Right kidney (tissue), 1 donor: Measurements from ENCODE around the gene PDSS2.
"Not testable (repeated sequence)": the region's sequence is repeated elsewhere in the genome, so short reads cannot be mapped to it uniquely, and the experiment has no call there.

Experiments
- DNase-seq: peaks from one replicate; pipeline ENCODE4 v3.0.0-alpha.2; 2016

PDSS2 gene

DNA sequence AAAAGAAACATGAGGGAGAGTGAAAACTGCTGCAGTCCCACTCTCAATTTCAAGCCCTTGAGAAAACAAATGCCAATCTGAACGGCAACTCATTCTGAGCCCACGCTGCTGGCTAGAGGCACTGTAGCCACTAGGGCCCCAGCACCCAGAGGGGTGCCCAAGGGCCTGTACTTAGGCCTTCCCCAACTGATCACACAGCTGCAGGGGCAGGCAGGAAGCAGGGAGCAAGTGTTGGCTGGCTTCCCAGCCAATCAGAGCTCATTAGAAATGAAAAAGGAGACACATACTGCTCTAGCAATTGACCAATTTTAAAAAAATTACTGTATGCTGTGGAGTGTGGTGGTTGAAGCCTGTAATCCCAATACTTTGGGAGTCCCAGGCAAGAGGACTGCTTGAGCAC, 340.4 kb downstream of the PDSS2 start:
- DNase-seq, result no peak

DNA sequence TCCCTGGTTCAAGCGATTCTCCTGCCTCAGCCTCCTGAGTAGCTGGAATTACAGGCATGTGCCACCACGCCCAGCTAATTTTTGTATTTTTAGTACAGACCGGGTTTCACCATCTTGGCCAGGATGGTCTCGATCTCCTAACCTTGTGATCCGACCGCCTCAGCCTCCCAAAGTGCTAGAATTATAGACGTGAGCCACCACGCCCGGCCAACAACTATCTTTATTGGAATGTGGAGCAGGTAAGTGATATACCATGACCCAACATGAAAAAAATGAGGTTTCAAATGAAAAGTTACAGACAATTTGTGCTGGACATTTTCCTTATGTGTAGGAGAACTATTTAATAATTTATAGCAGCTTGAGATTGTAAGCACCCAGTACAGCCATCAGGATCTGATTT, 340.8 kb downstream of the PDSS2 start:
- DNase-seq, result not testable (repeated sequence)

DNA sequence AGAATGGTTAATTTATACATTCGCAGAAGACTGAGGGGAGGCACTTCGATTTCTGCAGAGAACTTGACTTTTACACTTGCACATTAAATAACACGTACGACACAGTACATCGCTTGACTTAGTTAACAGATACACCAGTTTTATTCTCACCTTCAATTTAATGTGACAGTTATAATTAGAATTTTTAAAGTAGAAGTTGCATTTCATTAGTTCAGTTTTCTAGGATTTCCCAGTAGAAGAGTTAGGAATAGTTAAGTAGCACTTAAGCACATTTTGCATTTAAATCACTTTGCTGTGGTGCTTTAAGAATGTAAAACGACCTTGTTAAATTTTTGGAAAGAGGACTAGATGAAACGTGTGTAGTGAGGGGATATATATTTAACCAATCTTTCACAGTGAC, 342.4 kb downstream of the PDSS2 start:
- DNase-seq, result no peak

DNA sequence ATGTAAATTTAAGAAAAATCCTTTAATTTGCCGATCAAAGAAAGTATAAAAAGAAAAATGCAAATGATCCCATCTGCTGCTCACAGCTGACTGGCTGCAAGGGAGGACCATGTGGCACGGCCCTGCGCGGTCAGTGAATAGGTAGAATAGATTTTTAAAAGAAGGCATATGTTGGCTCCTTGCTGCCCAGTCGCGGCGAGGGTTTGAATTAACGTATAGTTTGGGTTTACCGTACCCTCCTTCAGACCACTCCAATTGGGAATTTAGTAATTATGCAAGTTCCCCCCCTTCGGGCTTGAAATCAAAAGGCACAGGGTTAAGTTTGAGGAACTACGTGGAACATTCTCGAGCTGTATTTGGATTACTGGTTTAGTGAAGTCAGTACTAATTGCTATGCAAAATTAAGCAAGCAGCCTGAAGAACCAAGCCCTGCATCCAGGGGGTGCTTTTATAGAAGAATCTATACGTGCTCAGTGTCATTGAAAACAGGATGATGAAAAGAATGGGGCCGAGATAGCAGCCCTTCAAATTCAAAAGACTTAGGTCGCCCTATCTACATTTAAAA, 343.0 kb downstream of the PDSS2 start:
- DNase-seq, result no peak

DNA sequence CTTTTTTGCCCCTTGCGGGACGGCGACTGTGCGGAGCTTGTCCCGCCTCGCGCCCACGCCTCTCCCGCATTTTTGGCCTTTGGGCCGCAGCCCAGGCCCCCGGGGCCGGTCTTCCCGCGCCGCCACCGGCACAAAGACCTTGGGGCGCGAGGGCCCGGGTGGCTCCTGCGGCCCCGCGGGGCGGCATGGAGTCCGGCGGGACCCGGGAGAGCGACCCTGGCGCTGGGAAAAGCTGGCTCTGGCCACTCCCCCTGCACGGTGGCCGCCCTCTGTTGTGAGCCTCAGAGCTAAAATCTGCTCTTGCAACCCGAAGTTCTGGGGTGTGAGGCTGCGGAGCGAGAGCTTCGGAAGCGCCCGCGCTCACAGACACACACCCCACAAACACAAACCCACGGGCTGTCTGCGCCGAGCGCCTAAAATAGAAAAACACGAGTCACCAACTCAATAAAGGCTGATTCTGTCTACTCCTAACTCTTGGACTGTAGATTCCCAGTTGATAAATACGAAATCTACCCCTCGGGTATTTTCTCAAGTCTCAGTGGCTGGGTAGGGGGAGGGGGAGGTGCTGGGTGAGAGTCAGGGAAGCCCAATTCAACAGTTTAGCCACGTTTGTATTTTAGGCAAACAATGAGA, 343.6 kb downstream of the PDSS2 start:
- DNase-seq, result peak; percentile 90

DNA sequence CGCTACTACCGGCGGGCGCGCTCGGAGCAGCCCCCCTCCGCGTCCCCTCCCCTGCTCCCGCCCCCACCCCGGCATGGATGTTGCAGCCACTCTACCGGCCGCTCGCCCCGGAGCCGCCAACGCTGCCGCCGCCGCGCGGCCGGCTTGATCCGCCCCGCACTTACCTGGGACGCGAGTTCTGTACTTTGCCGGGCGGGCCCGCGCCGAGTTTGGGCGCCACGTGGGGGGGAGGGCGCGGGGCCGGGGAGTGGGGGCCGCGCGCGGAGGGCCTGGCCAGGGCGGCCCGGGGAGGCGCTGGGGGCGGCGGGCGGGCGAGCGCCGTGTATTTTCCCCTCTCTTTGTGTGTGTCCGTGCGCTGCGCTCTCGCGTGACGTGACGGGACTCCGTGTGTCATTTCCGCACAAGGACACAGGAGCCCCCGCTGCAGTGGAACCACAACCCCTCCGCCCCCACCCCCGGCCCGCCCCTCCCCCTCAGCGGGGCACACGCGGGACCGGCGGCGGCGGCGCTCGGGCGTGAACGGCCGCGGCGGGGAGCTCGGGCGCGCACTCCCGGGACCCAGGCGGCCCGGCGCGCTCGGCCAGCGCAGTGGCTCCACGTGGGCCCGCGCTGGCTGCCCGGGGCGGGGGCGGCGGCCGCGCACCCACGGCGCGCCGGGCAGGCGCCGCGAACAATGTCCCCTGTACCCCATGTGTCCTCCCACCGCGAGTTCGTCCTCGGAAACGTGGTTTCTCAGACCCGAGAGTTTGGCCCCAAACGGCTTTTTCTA, 344.3 kb downstream of the PDSS2 start, which contains the start of gene BEND3:
Gene BEND3, minus strand, starts transcription at position 590 of the 769 bp plus-strand sequence. CDS start 16,230 bp downstream, outside the sequence.
- DNase-seq, result no peak

DNA sequence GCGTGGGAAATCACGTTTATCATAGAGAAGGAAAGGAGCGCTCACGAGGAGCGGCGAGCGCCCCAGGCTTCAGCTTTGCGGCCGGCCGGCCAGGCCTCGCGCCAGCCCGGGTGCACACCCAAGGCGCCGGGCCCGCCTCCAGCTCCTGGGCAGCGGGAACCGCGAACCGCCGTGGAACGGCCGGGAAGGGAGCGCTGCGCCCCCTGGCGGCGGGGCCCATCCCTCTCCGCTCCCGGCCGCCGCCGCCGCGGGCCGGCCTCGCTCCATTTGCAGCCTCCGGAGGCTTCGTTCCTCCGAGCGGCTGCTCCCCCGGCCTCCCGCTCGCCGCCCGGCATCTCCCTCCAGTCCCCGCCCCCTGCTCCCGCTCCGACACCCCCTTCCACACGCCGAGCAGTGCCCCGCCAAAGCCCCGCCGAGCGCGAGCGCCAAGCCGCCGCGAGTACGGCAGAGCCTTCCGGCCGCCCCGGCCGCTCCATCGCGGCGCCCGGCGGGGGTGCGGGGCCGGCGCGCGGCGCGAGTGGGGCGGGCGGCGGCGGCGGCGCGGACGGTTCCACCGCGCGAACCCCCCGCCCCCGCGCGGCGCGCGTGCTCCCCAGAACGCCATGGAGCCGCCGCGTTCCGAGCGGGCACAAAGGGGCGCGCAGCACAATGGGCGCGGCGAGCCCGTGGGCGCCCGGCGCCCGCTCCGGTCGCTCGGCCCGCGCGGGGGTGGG, 345.0 kb downstream of the PDSS2 start:
- DNase-seq, result peak; percentile 89

DNA sequence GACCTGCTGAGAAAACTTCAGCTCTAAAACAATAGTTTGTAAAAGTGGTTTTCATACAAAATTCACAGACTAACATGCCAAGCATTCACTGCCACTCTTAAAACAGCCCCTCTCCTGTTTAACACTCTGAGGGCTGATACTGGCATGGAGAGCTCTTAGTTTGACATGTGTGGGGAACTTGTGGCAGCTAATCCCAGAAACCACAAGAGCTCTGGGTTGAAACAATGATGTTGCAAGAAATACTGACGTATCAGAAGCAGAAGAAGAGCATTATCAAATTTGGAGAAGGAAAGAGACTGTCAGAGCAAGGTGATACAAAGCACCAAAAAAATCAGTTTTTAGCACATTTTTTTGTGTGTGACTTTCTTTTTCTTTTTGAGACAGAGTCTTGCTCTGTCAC, 349.2 kb downstream of the PDSS2 start:
- DNase-seq, result no peak

DNA sequence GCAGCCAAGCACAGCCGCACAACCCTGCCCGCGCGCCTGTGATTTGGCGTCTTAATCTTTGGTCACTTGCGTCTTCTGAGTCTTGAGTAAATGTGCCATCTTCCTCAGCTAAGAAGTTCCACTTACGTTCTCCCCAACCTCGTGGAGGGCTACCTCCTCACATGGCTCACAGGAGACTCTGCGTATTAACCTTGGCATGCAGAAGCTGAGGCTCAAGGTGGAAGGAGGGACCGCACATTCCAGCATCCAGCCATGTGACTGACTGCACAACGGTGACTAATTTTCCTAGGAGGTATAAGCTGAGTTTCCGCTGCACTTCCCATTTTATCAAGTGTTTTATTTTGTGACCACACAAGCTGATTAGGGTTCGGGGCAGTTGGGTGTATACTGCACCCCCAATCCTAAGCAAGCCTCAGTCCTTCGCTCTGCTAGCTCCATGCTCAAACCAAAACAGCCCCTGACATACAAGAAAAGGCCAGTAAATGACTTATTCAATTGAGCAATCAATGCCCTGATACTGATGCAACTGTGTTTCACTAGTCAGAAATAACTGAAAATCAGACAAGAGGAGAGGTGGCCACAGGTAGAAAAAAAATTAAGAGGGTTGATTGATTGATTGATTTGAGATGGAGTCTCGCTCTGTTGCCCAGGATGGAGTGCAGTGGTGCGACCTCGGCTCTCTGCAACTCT, 351.0 kb downstream of the PDSS2 start:
- DNase-seq, result no peak

DNA sequence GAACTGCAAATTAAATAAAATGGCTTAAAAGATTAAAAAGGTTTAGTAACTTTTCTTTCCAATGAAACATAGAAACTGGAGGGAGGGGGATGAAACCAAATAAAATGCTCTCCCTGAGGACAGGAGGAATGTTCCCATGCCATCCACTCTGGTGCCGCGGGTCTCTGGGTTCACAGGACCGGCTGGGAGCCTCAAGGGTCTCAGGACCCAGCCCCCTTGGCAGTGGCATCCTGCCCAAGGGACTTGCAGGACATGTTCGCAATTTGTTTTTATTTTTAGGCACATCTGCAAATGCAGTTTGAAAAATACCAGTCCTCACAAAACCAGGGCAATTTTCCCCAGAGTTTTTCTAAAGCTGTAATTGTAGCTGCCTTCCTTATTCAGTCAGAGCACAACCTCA, 351.6 kb downstream of the PDSS2 start:
- DNase-seq, result no peak

DNA sequence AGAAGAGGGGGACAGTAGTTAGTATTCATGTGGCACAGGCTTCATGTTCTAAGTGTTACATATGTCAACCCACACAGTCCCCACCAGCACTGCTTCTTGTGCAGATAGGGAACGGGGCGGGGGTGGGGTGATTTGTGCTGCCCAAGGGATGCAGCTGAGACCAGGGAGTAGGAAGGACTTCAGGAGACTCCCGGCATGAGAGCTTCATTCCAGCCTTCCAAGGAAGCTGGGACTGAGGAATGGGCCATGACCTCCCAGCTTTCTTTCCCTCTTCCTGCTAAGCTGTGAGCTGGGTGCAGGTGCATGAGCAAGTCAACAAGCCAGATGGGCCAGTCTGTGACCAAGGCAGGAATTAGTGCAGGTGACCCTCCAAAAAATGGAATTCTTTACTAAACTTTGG, 353.2 kb downstream of the PDSS2 start:
- DNase-seq, result no peak

DNA sequence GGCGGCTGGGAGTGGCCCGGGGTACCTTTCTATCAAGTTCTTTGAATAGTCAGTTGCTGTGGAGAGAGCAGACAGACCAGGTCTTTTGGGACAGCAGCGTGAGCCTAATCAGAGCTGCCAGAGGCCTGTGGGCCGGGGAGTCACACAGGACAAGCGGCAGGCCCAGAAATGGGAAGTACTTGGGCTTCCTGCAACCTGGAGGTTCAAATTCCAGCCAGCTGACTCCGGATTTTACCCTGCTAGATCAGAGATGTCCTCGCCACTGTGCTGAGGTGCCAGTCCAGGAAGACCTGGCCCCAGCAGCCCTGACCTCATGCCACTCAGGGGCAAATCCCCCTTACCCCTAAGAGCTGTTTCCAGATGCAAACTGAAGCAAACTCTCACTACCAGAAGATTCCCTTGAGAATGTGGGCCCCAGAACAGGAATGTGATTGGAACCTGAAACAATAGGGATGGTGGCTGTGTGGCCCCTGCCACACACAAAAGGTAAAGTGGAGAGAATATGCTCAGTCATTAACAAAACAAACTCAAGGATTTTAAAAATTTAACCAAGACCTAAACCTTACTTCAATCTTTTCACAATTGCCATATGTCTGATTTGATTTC, 353.8 kb downstream of the PDSS2 start:
- DNase-seq, result no peak

DNA sequence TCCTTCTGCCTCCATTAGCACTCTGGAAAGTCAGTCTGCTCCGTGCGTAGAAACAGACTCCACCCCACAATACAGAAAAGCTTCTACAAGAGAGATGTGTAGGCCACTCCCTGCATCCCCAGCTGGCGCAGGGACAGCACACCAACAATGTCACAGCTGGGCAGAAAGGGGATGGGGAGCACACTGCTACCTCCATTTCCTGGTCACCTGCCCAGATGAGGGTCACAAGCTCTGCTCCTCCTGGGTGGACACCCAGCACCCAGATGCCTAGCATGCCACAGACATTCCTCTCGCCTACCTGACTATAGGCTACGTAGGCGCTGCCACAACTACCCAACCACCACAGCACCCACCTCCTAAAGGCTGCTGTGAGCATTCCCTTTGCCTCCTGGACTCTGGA, 356.3 kb downstream of the PDSS2 start:
- no peak for DNase-seq
